GM13976 (cell line): Measurements from ENCODE around the gene CSHL1.
"Not testable (repeated sequence)": the region's sequence is repeated elsewhere in the genome, so short reads cannot be mapped to it uniquely, and the experiment has no call there.

Source experiments
- DNase-seq: peaks from one replicate; pipeline ENCODE4 v3.0.0; 2012; ENCODE audit warnings: low spot score
- CTCF ChIP-seq: IDR thresholded peaks from 2 replicates; pipeline ENCODE4 v1.5.1; 2012; ENCODE audit warnings: borderline replicate concordance, mild to moderate bottlenecking; ENCODE audit not compliant: insufficient read depth; ENCODE audit errors: extremely low read depth, missing control alignments, control extremely low read depth
- in situ Hi-C: fragments of 300-500 bp; cut with MboI; formaldehyde crosslinking; loops from one replicate; pipeline ENCODE4 v1.12.0; 2022; ENCODE audit warnings: low sequenced_read_pairs, mixed read lengths, inconsistent platforms; ENCODE audit not compliant: unreplicated experiment

Gene CSHL1

DNA sequence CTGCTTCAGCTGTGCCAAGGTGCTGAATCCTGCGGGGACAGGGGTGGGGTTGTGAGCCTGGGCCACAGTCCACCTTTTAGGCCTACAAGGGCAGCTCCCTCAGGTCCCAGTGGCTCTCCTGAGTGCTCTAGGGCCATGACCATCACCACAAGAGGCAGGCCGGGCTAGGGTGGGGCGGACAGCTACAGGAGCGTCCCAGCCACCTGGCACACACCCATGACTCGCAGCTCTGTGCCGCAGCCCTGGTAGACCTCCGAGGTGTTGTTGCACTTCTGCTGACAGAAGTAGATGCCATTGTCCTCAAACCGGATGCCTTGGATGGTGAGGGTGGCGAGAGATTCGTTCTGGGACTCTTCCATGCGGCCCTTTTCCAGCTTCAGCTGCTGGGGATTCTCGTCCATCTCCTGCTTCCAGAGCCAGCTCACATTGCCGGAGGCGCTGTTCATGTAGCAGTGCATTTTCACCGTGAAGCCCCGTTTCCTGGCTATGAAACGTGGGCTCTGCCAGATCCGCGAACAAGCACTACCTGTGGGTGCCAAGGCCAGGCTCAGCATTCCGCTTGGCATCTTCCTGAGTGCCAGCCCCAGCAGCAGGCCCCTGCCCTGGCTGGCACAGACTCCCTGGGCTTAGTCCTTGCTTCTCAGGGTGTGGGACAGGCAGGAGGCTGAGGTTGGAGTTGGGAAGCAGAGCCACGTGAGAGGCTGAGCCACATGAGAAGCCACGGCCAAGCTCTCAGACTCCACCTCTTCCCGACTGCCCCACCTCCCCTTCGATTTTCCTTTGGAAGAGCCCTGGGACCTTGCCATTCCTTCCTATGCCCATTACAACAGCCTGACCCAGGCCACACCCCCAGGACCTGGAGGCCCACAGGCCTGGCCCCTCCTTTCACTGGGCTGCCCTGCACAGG lies 19.1 kb upstream of the CSHL1 start:
- DNase-seq, result no peak
- no peak for TF ChIP-seq CTCF
- in situ Hi-C loops, result no loop called here

- TF ChIP-seq CTCF, result no peak
- in situ Hi-C loops, result no loop called here
- no peak for DNase-seq
Measured at GRCh38 chr17:63928966-63929695, 18.1 kb upstream of the CSHL1 start.

DNA sequence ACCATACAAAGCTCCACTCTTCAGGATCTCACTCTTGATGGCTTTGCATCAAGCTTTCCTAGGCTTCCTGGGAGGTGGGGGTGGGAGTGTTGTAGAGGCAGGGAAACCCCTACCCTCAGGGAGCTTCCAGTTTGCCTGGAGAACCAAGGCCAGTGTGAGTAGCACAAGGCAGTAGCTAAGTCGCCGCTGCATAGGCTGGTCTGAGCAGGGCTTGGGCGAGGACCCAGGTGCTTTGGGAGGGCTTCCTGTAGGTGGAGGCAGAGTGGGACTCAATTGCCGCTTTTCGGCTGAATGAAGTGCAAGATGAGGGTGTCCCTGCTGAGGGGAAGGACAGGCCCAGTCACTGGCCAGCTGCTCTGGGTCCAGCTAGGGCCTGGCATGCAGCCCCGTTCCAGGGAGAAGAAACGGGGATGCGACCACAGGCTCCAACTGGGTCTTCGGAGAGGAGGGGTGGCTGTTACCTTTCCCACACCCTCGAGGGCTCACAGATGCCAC lies 17.2 kb upstream of the CSHL1 start:
- no peak for TF ChIP-seq CTCF
- DNase-seq, result no peak
- in situ Hi-C loops, result no loop called here

GRCh38 chr17:63927464-63928171 lies 16.6 kb upstream of the CSHL1 start:
- TF ChIP-seq CTCF, result no peak
- in situ Hi-C loops, result no loop called here
- DNase-seq, result no peak

DNA sequence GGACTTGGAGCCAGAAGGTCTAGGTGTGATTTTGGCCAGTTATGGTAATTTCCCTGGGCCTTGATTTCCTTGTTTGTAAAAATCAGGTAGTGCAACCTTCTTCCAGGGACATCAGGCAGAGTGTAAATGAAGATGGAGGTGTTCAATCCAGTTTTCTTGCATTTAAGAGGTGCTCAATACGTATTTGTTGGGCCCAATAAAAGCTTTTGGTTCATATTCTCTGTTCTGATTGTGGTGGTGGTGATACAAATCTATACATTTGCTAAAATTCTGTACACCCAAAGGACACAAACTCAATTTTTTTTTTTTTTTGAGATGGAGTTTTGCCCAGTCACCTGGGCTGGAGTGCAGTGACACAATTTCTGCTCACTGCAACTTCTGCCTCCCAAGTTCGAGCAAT lies 15.1 kb upstream of the CSHL1 start:
- no peak for DNase-seq
- in situ Hi-C loops, result no loop called here
- TF ChIP-seq CTCF, result no peak

- in situ Hi-C loops, result no loop called here
- no peak for TF ChIP-seq CTCF
- DNase-seq, result peak; percentile 41
Measured at GRCh38 chr17:63925615-63926014, 14.6 kb upstream of the CSHL1 start.

GRCh38 chr17:63922402-63922801 lies 11.3 kb upstream of the CSHL1 start:
- DNase-seq, result not testable (repeated sequence)
- in situ Hi-C loops, result loop anchor here (25.0 kb wide), 1 partner anchor 365 kb away; no protein-coding TSS in a partner anchor

DNA sequence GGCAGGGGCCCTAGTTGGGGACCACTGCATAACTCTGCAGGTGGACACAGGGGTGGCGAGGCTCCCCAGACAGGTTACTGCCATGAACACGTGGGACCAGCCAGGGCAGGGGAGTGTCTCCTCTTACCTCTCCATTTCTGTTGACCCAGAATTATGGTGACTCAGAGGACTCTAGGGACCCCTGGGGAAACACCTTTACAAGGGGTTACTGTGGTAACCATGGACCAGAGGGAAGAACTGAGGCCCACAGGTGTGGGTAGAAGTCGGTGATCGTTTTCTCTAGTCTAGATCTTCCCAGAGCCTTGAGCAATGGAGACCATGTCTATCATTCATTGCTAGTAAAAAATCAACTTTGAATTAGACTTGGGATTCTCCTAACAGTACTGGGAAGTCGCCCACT lies 9.7 kb upstream of the CSHL1 start:
- in situ Hi-C loops, result loop anchor here (25.0 kb wide), 1 partner anchor 367 kb away; no protein-coding TSS in a partner anchor
- DNase-seq, result not testable (repeated sequence)

DNA sequence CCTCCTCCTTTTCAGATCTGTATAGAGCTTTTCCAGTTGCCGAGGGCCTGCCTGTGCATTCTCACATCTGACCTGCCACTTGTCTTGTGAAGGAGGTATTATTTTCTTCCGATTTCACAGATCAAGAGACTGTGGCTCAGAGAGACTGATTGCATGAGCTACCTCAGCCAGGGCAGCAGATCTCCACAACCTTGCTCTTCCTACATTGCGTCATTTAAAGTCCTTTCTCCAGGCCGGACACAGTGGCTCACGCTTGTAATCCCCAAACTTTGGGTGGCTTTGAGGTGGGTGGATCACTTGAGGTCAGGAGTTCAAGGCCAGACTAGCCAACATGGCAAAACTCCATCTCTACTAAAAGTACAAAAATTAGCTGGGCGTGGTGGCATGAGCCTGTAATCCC lies 9.0 kb upstream of the CSHL1 start:
- in situ Hi-C loops, result loop anchor here (25.0 kb wide), 1 partner anchor 367 kb away; no protein-coding TSS in a partner anchor
- DNase-seq, result not testable (repeated sequence)
